Measurements from ENCODE around the gene FAM72D.
"Not testable (repeated sequence)": the region's sequence is repeated elsewhere in the genome, so short reads cannot be mapped to it uniquely, and the experiment has no call there.

- TF ChIP-seq, protein P1, sequence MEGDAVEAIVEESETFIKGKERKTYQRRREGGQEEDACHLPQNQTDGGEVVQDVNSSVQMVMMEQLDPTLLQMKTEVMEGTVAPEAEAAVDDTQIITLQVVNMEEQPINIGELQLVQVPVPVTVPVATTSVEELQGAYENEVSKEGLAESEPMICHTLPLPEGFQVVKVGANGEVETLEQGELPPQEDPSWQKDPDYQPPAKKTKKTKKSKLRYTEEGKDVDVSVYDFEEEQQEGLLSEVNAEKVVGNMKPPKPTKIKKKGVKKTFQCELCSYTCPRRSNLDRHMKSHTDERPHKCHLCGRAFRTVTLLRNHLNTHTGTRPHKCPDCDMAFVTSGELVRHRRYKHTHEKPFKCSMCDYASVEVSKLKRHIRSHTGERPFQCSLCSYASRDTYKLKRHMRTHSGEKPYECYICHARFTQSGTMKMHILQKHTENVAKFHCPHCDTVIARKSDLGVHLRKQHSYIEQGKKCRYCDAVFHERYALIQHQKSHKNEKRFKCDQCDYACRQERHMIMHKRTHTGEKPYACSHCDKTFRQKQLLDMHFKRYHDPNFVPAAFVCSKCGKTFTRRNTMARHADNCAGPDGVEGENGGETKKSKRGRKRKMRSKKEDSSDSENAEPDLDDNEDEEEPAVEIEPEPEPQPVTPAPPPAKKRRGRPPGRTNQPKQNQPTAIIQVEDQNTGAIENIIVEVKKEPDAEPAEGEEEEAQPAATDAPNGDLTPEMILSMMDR (IDR thresholded peaks at IDR 0.05) = not testable (repeated sequence)
- not testable (repeated sequence) for TF ChIP-seq POLR2A (IDR thresholded peaks at IDR 0.05)
Observed at GRCh38 chr1:145101725-145102124, 6.0 kb downstream of the FAM72D start.
